HepG2 (cell line): Measurements from ENCODE around the gene HAX1. TPM values are rescaled to one million over a fixed set of nuclear protein-coding genes. Genes with fewer than 3 reads are reported as not detected.

Experiments
- ATAC-seq: fragments of 200-7000 bp; cut with Tn5 transposase; 3 replicates; pipeline ENCODE4 v1.9.1; 2020; ENCODE audit warnings: mild to moderate bottlenecking, moderate library complexity
- BruUV-seq: library from RNA; stranded (reverse); fragments of 400-500 nt; replicated peaks from 2 replicates; lab custom pipeline; 2021; lab: Mats Ljungman, UMichigan
- CTCF ChIA-PET: fragments of 300-600 bp; formaldehyde crosslinking; extraction: SDS; loops from one replicate; lab custom pipeline; 2021; ENCODE audit warnings: low total read pairs, inconsistent platforms, low intra/inter-chr PET ratio; lab: Yijun Ruan, JAX
- POLR2A ChIA-PET: fragments of 350-600 bp; sonication (Branson Sonifier 250); formaldehyde crosslinking; loops from one replicate; lab custom pipeline; 2020; ENCODE audit warnings: antibody characterized with exemption, inconsistent platforms; lab: Yijun Ruan, JAX
- DNase-seq: peaks from one replicate; pipeline ENCODE4 v3.0.0-alpha.2; 2015; ENCODE audit warnings: low spot score
- FAIRE-seq: peaks from 3 replicates; lab custom pipeline; 2011; peaks lifted over from hg19 to GRCh38; lab: Jason Lieb, UNC
- H2AFZ ChIP-seq: one replicate; pipeline ENCODE4 v1.6.1; 2011; ENCODE audit warnings: low read length, inconsistent platforms
- H3K27ac ChIP-seq: fragments of 300-600 bp; 3 replicates; pipeline ENCODE4 v1.8.0; 2011; ENCODE audit warnings: mixed run types, mild to moderate bottlenecking, mixed read lengths, low read length, inconsistent platforms; ENCODE audit not compliant: insufficient read depth; ENCODE audit errors: extremely low read length
- H3K27me3 ChIP-seq, 2 experiments: fragments of 200-600 bp in 1 of 2; 2 replicates in 1 of 2; 3 replicates in 1 of 2; pipeline versions ENCODE4 v1.6.0 to v1.8.0; 2011; ENCODE audit warnings: low read length in 2 of 2, mild to moderate bottlenecking in 2 of 2, moderate library complexity in 2 of 2, inconsistent platforms in 1 of 2; ENCODE audit not compliant: insufficient read depth in 2 of 2, control insufficient read depth in 1 of 2
- H3K36me3 ChIP-seq, 2 experiments: fragments of 200-600 bp in 1 of 2; replicated peaks in 1 of 2; 2 replicates in 1 of 2; 3 replicates in 1 of 2; pipeline versions ENCODE4 v1.5.1 to v1.8.0; 2011; ENCODE audit warnings: low read length in 2 of 2, inconsistent platforms in 1 of 2; ENCODE audit not compliant: insufficient read depth in 2 of 2, control insufficient read depth in 1 of 2
- H3K4me1 ChIP-seq: 2 replicates; pipeline ENCODE4 v1.5.1; 2012; ENCODE audit warnings: low read length, inconsistent platforms; ENCODE audit not compliant: insufficient read depth
- H3K4me2 ChIP-seq: 2 replicates; pipeline ENCODE4 v1.6.0; 2011; ENCODE audit warnings: low read depth, low read length, inconsistent platforms
- H3K4me3 ChIP-seq, 3 experiments: fragments of 200-600 bp in 1 of 3; sonication (generic), shearing (Covaris generic) in 1 of 3; replicated peaks in 1 of 3; 2 replicates each; pipeline ENCODE4 v1.5.1; 2011 to 2016; ENCODE audit warnings: low read length in 3 of 3, inconsistent platforms in 2 of 3, low read depth in 2 of 3, mild to moderate bottlenecking in 2 of 3, control low read depth in 1 of 3, mixed read lengths in 1 of 3; ENCODE audit not compliant: insufficient read depth in 1 of 3
- H3K79me2 ChIP-seq: one replicate; pipeline ENCODE4 v1.6.1; 2011; ENCODE audit warnings: low read length, inconsistent platforms; ENCODE audit not compliant: insufficient read depth
- H3K9ac ChIP-seq: 2 replicates; pipeline ENCODE4 v1.6.0; 2011; ENCODE audit warnings: mild to moderate bottlenecking, low read depth, low read length, inconsistent platforms; ENCODE audit not compliant: insufficient read depth
- H3K9me3 ChIP-seq: 2 replicates; pipeline ENCODE4 v1.5.1; 2012; ENCODE audit warnings: mild to moderate bottlenecking, low read length
- H4K20me1 ChIP-seq: 2 replicates; pipeline ENCODE4 v1.6.0; 2011; ENCODE audit warnings: inconsistent platforms, mild to moderate bottlenecking, low read length, moderate library complexity; ENCODE audit not compliant: insufficient read depth
- ELF3 ChIP-seq: IDR thresholded peaks from 2 replicates; pipeline ENCODE4 v1.6.1; 2016; ENCODE audit warnings: missing genetic modification reagents, missing compliant biosample characterization
- FOXK1 ChIP-seq: sonication (generic); formaldehyde crosslinking; IDR thresholded peaks from 2 replicates; pipeline ENCODE4 v1.4.0; 2020; ENCODE audit warnings: low read depth, missing genetic modification reagents, borderline replicate concordance
- FOXP1 ChIP-seq, 2 experiments: fragments of 450-650 bp in 1 of 2; IDR thresholded peaks; 2 replicates each; pipeline ENCODE4 v1.6.1; 2017 to 2018; ENCODE audit warnings: antibody characterized with exemption in 1 of 2
- GATAD2A ChIP-seq: IDR thresholded peaks from 2 replicates; pipeline ENCODE4 v1.6.1; 2016
- GFI1 ChIP-seq: sonication (generic); formaldehyde crosslinking; IDR thresholded peaks from 2 replicates; pipeline ENCODE4 v1.5.0; 2020; ENCODE audit warnings: missing genetic modification reagents, mild to moderate bottlenecking, borderline replicate concordance
- HNF4G ChIP-seq, 2 experiments: sonication (generic) in 1 of 2; formaldehyde crosslinking in 1 of 2; IDR thresholded peaks; 2 replicates each; pipeline versions ENCODE4 v1.4.0 to v1.6.1; 2011 to 2020; ENCODE audit warnings: borderline replicate concordance in 2 of 2, low read depth in 2 of 2, mild to moderate bottlenecking in 2 of 2, low read length in 1 of 2, missing genetic modification reagents in 1 of 2, moderate library complexity in 1 of 2
- HOXD1 ChIP-seq: sonication (generic); formaldehyde crosslinking; IDR thresholded peaks from 2 replicates; pipeline ENCODE4 v1.5.0; 2020; ENCODE audit warnings: missing genetic modification reagents
- IRF2 ChIP-seq: IDR thresholded peaks from 2 replicates; pipeline ENCODE4 v1.6.1; 2018; ENCODE audit warnings: missing genetic modification reagents, missing compliant biosample characterization
- JUNB ChIP-seq: sonication (generic); formaldehyde crosslinking; IDR thresholded peaks from 2 replicates; pipeline ENCODE4 v1.8.0; 2022; ENCODE audit warnings: missing genetic modification reagents, mild to moderate bottlenecking, borderline replicate concordance
- NR2F2 ChIP-seq: IDR thresholded peaks from 2 replicates; pipeline ENCODE4 v1.6.1; 2012; ENCODE audit warnings: low read depth, inconsistent platforms, borderline replicate concordance
- SUZ12 ChIP-seq: fragments of 150-350 bp; IDR thresholded peaks from 2 replicates; pipeline ENCODE4 v1.6.1; 2014; ENCODE audit warnings: low read depth, low read length
- TEAD3 ChIP-seq: optimal IDR thresholded peaks from 2 replicates; pipeline ENCODE3; 2016; ENCODE audit warnings: borderline replicate concordance
- TOE1 ChIP-seq: sonication (generic); formaldehyde crosslinking; IDR thresholded peaks from 2 replicates; pipeline ENCODE4 v1.4.0; 2020; ENCODE audit warnings: mild to moderate bottlenecking, missing genetic modification reagents
- ZFP1 ChIP-seq: IDR thresholded peaks from 2 replicates; pipeline ENCODE4 v1.6.1; 2016
- ZNF264 ChIP-seq: sonication (generic); formaldehyde crosslinking; IDR thresholded peaks from 2 replicates; pipeline ENCODE4 v1.4.0; 2020; ENCODE audit warnings: missing genetic modification reagents
- ZNF33B ChIP-seq: sonication (generic); formaldehyde crosslinking; IDR thresholded peaks from 2 replicates; pipeline ENCODE4 v1.5.1; 2020; ENCODE audit warnings: mild to moderate bottlenecking, missing genetic modification reagents
- ZNF619 ChIP-seq: sonication (generic); formaldehyde crosslinking; IDR thresholded peaks from 2 replicates; pipeline ENCODE4 v1.4.0; 2020; ENCODE audit warnings: mild to moderate bottlenecking, missing genetic modification reagents
- ZSCAN30 ChIP-seq: sonication (generic); formaldehyde crosslinking; IDR thresholded peaks from 2 replicates; pipeline ENCODE4 v1.5.0; 2020; ENCODE audit warnings: mild to moderate bottlenecking, missing genetic modification reagents
- WGBS: methylation state at CpG from one replicate; pipeline ENCODE4 v1.1.6; 2017; ENCODE audit warnings: low lambda C conversion rate; 5-methylcytosine and 5-hydroxymethylcytosine counted together
- in situ Hi-C: cut with HindIII; loops from 2 replicates; pipeline ENCODE4 v1.10.0; 2017; ENCODE audit warnings: low pct_unique_long_range_greater_than_20kb; ENCODE audit not compliant: extremely low pct_ligation_motif_present
- intact Hi-C: fragments of 100-400 bp; cut with micrococcal nuclease; formaldehyde crosslinking; loops from one replicate; pipeline ENCODE4 v1.10.0; 2022; ENCODE audit not compliant: unreplicated experiment
- polyA plus RNA-seq, 8 experiments: library from polyadenylated mRNA; depleted of rRNA in 3 of 8; stranded (reverse) in 7 of 8; unstranded in 1 of 8; fragments of >200 nt; fragmentation: Illumina TruSeq in 4 of 8; extraction: Trizol in 4 of 8; gene quantifications; 2 replicates each; pipeline versions ENCODE4 v1.2.1 to v1.2.3, GENCODE V29; 2011 to 2016; ENCODE audit warnings: low read depth in 4 of 8, missing spikeins in 1 of 8, mixed read lengths in 1 of 8; ENCODE audit not compliant: insufficient read depth in 1 of 8
- total RNA-seq, 5 experiments: library from RNA; depleted of rRNA; stranded (reverse); fragments of >200 nt; fragmentation: Illumina TruSeq; extraction: Trizol; gene quantifications; 2 replicates each; pipeline ENCODE4 v1.2.3, GENCODE V29; 2016; ENCODE audit warnings: low read depth in 1 of 5
- TF ChIP-seq, protein P1 (sequence below): sonication (generic); formaldehyde crosslinking; IDR thresholded peaks from 2 replicates; pipeline ENCODE4 v1.5.0; 2020; ENCODE audit warnings: missing genetic modification reagents

HAX1 gene
- total and polyA plus RNA-seq, 2 of the 13 experiments (the other 11 are each of a cell fraction or from before 2014, with no cell fraction given), result 89.2 to 128 TPM

DNA sequence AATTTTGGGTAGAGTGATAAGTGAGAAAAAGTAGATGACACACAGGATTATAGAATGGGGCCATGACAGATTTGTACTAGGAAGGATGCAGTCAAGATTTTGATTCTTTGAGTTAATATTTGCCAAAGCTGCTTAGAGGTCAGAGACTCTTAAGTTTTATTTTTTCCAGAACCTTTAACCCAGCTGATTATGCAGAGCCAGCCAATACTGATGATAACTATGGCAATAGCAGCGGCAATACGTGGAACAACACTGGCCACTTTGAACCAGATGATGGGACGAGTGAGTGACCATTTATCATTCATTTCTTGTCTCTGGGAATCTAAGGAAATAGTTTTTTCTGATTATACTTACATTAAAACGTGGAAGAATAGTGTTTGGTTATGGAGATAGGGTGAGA lies 35.6 kb upstream of the HAX1 start:
- in situ Hi-C loops, result no loop called here
- H3K9me3 ChIP-seq, result no peaks in the 10 kb centered on the region
- no peaks in the 10 kb centered on the region for H3K27me3 ChIP-seq
- FAIRE-seq (no peak), DNase-seq (no peak), ATAC-seq (no peak)
- ChIA-PET CTCF (no interaction called here), POLR2A (interaction anchor here (0.8 to 5.1 kb wide), 2 partner anchors 13 to 17 kb away, joined by 3 to 29 read pairs; partner anchors contain the start of gene UBAP2L)
- H3K4me1 ChIP-seq, result peaks cover 57% of the 10 kb centered on the region
- H3K27ac ChIP-seq, result peak overlapping the region; percentile 80
- peak overlapping the region; percentile 38; the same call in 1 of the 2 replicates for H3K9ac ChIP-seq
- H4K20me1 ChIP-seq, result 0 out of 2 replicates have a peak, but pooled peaks cover 4% of the 10 kb centered on the region
- H3K4me2 ChIP-seq, result peak overlapping the region; percentile 64
- no peak for TF ChIP-seq TOE1 (CRISPR knock-in tag)
- no peak for TF ChIP-seq ZNF619
- TF ChIP-seq ZSCAN30 (CRISPR knock-in tag), result no peak
- 0 out of 2 replicates have a peak, but pooled peaks have one; percentile 1 for TF ChIP-seq ZFP1 (CRISPR knock-in tag)
- TF ChIP-seq SUZ12, result no peak
- TF ChIP-seq ZNF264 (CRISPR knock-in tag), result 0 out of 2 replicates have a peak, but pooled peaks have one; percentile 12
- H3K79me2 ChIP-seq, result peaks cover 35% of the 10 kb centered on the region
- intact Hi-C loops, result loop anchor here (2.0 kb wide), 1 partner anchor 16 kb away; the partner anchor contains the start of gene UBAP2L
- no peak overlapping the region for H2AFZ ChIP-seq
- WGBS, result 60% methylated on average over 4 of the region's 4 CpGs
- peak overlapping the region in 1 of 3 experiments; percentile 49; a peak in 1 of 6 replicates for H3K4me3 ChIP-seq
- no TSS peak for BruUV-seq
- H3K36me3 ChIP-seq, result peaks cover 21 to 64% of the 10 kb centered on the region in 2 experiments

DNA sequence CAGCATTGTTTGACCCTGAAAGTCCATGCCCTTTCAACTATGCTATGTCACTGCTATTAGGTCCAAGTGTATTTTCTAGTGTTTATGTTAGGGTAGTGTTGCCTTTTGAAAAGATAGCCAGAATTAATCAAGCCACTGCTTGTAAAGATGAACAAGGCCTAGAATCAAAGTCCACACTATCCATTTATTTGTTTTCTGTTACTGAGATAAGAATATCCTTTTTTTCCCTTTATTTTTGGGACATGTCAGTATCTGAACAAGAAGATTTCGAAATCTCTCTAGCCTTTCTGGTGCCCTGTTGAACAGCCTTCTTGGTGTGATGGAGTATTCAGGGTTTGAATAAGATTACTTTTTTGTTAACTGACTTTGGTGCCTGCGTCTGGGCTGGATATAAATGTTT lies 35.0 kb upstream of the HAX1 start:
- DNase-seq, result peak; percentile 92
- peaks cover 57% of the 10 kb centered on the region for H3K4me1 ChIP-seq
- H2AFZ ChIP-seq, result no peak overlapping the region
- ChIA-PET CTCF (no interaction called here), POLR2A (interaction anchor here (5.1 kb wide), 1 partner anchor 18 kb away, joined by 29 read pairs; the partner anchor contains the start of gene UBAP2L)
- peak; percentile 77 for FAIRE-seq
- peak overlapping the region; percentile 80 for H3K27ac ChIP-seq
- peak overlapping the region in 1 of 3 experiments; percentile 49; a peak in 1 of 6 replicates for H3K4me3 ChIP-seq
- in situ Hi-C loops, result no loop called here
- H3K9ac ChIP-seq, result peak overlapping the region; percentile 25; the same call in 1 of the 2 replicates
- 0 out of 2 replicates have a peak, but pooled peaks cover 4% of the 10 kb centered on the region for H4K20me1 ChIP-seq
- H3K36me3 ChIP-seq, result peaks cover 21 to 66% of the 10 kb centered on the region in 2 experiments
- intact Hi-C loops, result loop anchor here (2.0 kb wide), 1 partner anchor 17 kb away; the partner anchor contains the start of gene UBAP2L
- peaks cover 33% of the 10 kb centered on the region for H3K79me2 ChIP-seq
- no peaks in the 10 kb centered on the region for H3K27me3 ChIP-seq
- no peaks in the 10 kb centered on the region for H3K9me3 ChIP-seq
- H3K4me2 ChIP-seq, result peak overlapping the region; percentile 64
- 2% methylated on average over 2 of the region's 2 CpGs for WGBS
- peak; percentile 90 for ATAC-seq
- no TSS peak for BruUV-seq
- TF ChIP-seq ELF3 (CRISPR knock-in tag) (peak; percentile 64), GATAD2A (CRISPR knock-in tag) (peak; percentile 86), NR2F2 (peak; percentile 83), JUNB (CRISPR knock-in tag) (no peak), GFI1 (CRISPR knock-in tag) (peak; percentile 79; the same call in 1 of the 2 replicates), FOXP1 (IDR thresholded peaks at IDR 0.05) (no peak), FOXP1 (CRISPR knock-in tag; IDR thresholded peaks at IDR 0.05) (peak; percentile 71), HNF4G (IDR thresholded peaks at IDR 0.05; ENCODE audit: borderline replicate concordance, low read depth, low read length) (peak; percentile 80), HNF4G (CRISPR knock-in tag; IDR thresholded peaks at IDR 0.05; ENCODE audit: borderline replicate concordance, low read depth) (peak; percentile 32; the same call in 1 of the 2 replicates), ZNF33B (CRISPR knock-in tag) (no peak), IRF2 (peak; percentile 30; the same call in 1 of the 2 replicates), TEAD3 (CRISPR knock-in tag) (no peak), FOXK1 (CRISPR knock-in tag) (peak; percentile 72; the same call in 1 of the 2 replicates), HOXD1 (CRISPR knock-in tag) (0 out of 2 replicates have a peak, but pooled peaks have one; percentile 42)
- TF ChIP-seq, protein P1, sequence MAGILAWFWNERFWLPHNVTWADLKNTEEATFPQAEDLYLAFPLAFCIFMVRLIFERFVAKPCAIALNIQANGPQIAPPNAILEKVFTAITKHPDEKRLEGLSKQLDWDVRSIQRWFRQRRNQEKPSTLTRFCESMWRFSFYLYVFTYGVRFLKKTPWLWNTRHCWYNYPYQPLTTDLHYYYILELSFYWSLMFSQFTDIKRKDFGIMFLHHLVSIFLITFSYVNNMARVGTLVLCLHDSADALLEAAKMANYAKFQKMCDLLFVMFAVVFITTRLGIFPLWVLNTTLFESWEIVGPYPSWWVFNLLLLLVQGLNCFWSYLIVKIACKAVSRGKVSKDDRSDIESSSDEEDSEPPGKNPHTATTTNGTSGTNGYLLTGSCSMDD (CRISPR knock-in tag), result no peak
